A673 (cell line): ENCODE measurements around the gene CD8A. TPM values are rescaled to one million over a fixed set of nuclear protein-coding genes. Genes with fewer than 3 reads are reported as not detected.
A peak's percentile ranks its signal among the peaks of the same experiment; 100 is the strongest.
"Not testable (repeated sequence)": the region's sequence is repeated elsewhere in the genome, so short reads cannot be mapped to it uniquely, and the experiment has no call there.

Source experiments
- BruUV-seq: library from RNA; stranded (reverse); fragments of 400-500 nt; replicated peaks from 2 replicates; lab custom pipeline; 2021; lab: Mats Ljungman, UMichigan
- CTCF ChIA-PET: fragments of 300-600 bp; sonication (Branson Sonifier 250); formaldehyde crosslinking; loops from one replicate; lab custom pipeline; 2022; ENCODE audit warnings: antibody characterized with exemption; lab: Charles Lee
- POLR2A ChIA-PET: fragments of 300-600 bp; sonication (Branson Sonifier 250); formaldehyde crosslinking; loops from one replicate; lab custom pipeline; 2022; ENCODE audit warnings: antibody characterized with exemption; ENCODE audit not compliant: low non-redundant PET; lab: Charles Lee
- DNase-seq: peaks from one replicate; pipeline ENCODE4 v3.0.0-alpha.2; 2015; ENCODE audit warnings: low spot score
- H3K27ac ChIP-seq: fragments of 200-600 bp; sonication (generic); 2 replicates; pipeline ENCODE4 v1.5.1; 2016; ENCODE audit warnings: mixed run types, low read depth, mild to moderate bottlenecking, mixed read lengths, antibody characterized with exemption, low read length; ENCODE audit not compliant: poor library complexity, severe bottlenecking
- H3K27me3 ChIP-seq: fragments of 200-600 bp; sonication (generic); replicated peaks from 2 replicates; pipeline ENCODE4 v1.6.1; 2017; ENCODE audit warnings: mixed run types, low read depth, mild to moderate bottlenecking, mixed read lengths, antibody characterized with exemption, low read length; ENCODE audit not compliant: insufficient read depth, poor library complexity
- H3K36me3 ChIP-seq: fragments of 200-600 bp; sonication (generic); 2 replicates; pipeline ENCODE4 v1.6.1; 2016; ENCODE audit warnings: mixed run types, mild to moderate bottlenecking, mixed read lengths, antibody characterized with exemption, low read length; ENCODE audit not compliant: insufficient read depth, poor library complexity, severe bottlenecking
- H3K4me1 ChIP-seq: fragments of 200-600 bp; sonication (generic); 2 replicates; pipeline ENCODE4 v1.6.1; 2017; ENCODE audit warnings: mixed run types, mild to moderate bottlenecking, mixed read lengths, antibody characterized with exemption, low read length; ENCODE audit not compliant: insufficient read depth, poor library complexity, severe bottlenecking
- H3K4me3 ChIP-seq: fragments of 200-600 bp; sonication (generic); 2 replicates; pipeline ENCODE4 v1.5.1; 2016; ENCODE audit warnings: low read depth, mixed run types, mild to moderate bottlenecking, mixed read lengths, low read length; ENCODE audit not compliant: poor library complexity, severe bottlenecking
- H3K9me3 ChIP-seq: fragments of 200-600 bp; sonication (generic); 2 replicates; pipeline ENCODE4 v1.6.1; 2016; ENCODE audit warnings: mixed run types, low read depth, mild to moderate bottlenecking, mixed read lengths, antibody characterized with exemption, low read length; ENCODE audit not compliant: poor library complexity, severe bottlenecking
- CTCF ChIP-seq: fragments of 300-800, 200-600 bp; sonication (generic); conservative IDR thresholded peaks from 2 replicates; pipeline ENCODE4 v1.5.1; 2017; ENCODE audit warnings: low read depth, mild to moderate bottlenecking, antibody characterized with exemption, low read length, moderate library complexity, mixed read lengths
- EZH2 ChIP-seq: fragments of 200-600 bp; sonication (generic); IDR thresholded peaks from 2 replicates; pipeline ENCODE4 v1.6.1; 2017; ENCODE audit warnings: borderline replicate concordance, low read depth, mild to moderate bottlenecking, mixed read lengths, antibody characterized with exemption, low read length; ENCODE audit not compliant: poor library complexity, severe bottlenecking
- intact Hi-C: fragments of 100-400 bp; cut with micrococcal nuclease; formaldehyde crosslinking; loops from one replicate; pipeline ENCODE4 v1.10.0; 2022; ENCODE audit not compliant: unreplicated experiment
- total RNA-seq: library from RNA; stranded (reverse); gene quantifications from 2 replicates; pipeline ENCODE4 v1.2.3, GENCODE V29; 2021

CD8A gene
- total RNA-seq, 1 experiment from 2014 or later = not detected

- BruUV-seq = no TSS peak
- CTCF ChIA-PET = no interaction called here
Observed at GRCh38 chr2:86746939-86747338, 43.8 kb downstream of the CD8A start.

GRCh38 chr2:86744152-86744551, 46.6 kb downstream of the CD8A start:
- TF ChIP-seq CTCF (no peak), EZH2 (no peak)
- no peak for DNase-seq
- Histone ChIP-seq H3K4me3 (no peak overlapping the region), H3K9me3 (peaks cover 6% of the 10 kb centered on the region), H3K36me3 (peaks cover 8% of the 10 kb centered on the region), H3K27me3 (no peaks in the 10 kb centered on the region), H3K27ac (no peak overlapping the region), H3K4me1 (peaks cover 21% of the 10 kb centered on the region)
- CTCF ChIA-PET = no interaction called here
- BruUV-seq = no TSS peak
- POLR2A ChIA-PET = interaction anchor here (0.5 kb wide), 1 partner anchor 219 kb away, joined by 3 read pairs; no protein-coding TSS in a partner anchor
- intact Hi-C loops = no loop called here

More at GRCh38 chr2:86746939-86747338, 43.8 kb downstream of the CD8A start:
- peaks cover 27% of the 10 kb centered on the region for H3K9me3 ChIP-seq
- peaks cover 34% of the 10 kb centered on the region for H3K36me3 ChIP-seq
- no peak for DNase-seq
- no peaks in the 10 kb centered on the region for H3K27me3 ChIP-seq
- H3K4me1 ChIP-seq = peaks cover 21% of the 10 kb centered on the region
- intact Hi-C loops = no loop called here
- H3K4me3 ChIP-seq = no peak overlapping the region
- peak overlapping the region; percentile 84 for H3K27ac ChIP-seq
- POLR2A ChIA-PET = no interaction called here
- TF ChIP-seq EZH2 (no peak), CTCF (no peak)

- CTCF ChIA-PET, H3K36me3 ChIP-seq, H3K27ac ChIP-seq, DNase-seq, BruUV-seq, intact Hi-C loops, H3K9me3 ChIP-seq, POLR2A ChIA-PET, H3K4me3 ChIP-seq, H3K27me3 ChIP-seq, H3K4me1 ChIP-seq: not testable (repeated sequence)
Observed at GRCh38 chr2:86741889-86742498, 48.7 kb downstream of the CD8A start.

- CTCF ChIA-PET, H3K36me3 ChIP-seq, POLR2A ChIA-PET, H3K9me3 ChIP-seq, H3K4me1 ChIP-seq, H3K4me3 ChIP-seq, H3K27ac ChIP-seq, DNase-seq, H3K27me3 ChIP-seq, BruUV-seq, intact Hi-C loops: not testable (repeated sequence)
Observed at GRCh38 chr2:86739889-86740288, 50.8 kb downstream of the CD8A start.

GRCh38 chr2:86739485-86739884, 51.2 kb downstream of the CD8A start:
- intact Hi-C loops, POLR2A ChIA-PET, DNase-seq, H3K27me3 ChIP-seq, H3K4me1 ChIP-seq, H3K4me3 ChIP-seq, H3K27ac ChIP-seq, CTCF ChIA-PET, H3K9me3 ChIP-seq, H3K36me3 ChIP-seq, BruUV-seq: not testable (repeated sequence)

GRCh38 chr2:86734896-86735295, 55.8 kb downstream of the CD8A start:
- H3K9me3 ChIP-seq, H3K4me3 ChIP-seq, H3K4me1 ChIP-seq, intact Hi-C loops, CTCF ChIA-PET, BruUV-seq, DNase-seq, H3K36me3 ChIP-seq, POLR2A ChIA-PET, H3K27ac ChIP-seq, H3K27me3 ChIP-seq: not testable (repeated sequence)
